NB4 (cell line): ENCODE measurements around the gene LRRFIP1.

Source experiments
- CTCF ChIP-seq: IDR thresholded peaks from one replicate; pipeline ENCODE4 v1.5.1; 2012; ENCODE audit warnings: low read depth, low read length
- MAX ChIP-seq: IDR thresholded peaks from 2 replicates; pipeline ENCODE4 v1.6.1; 2011; ENCODE audit warnings: low read depth, low read length
- MYC ChIP-seq: IDR thresholded peaks from 2 replicates; pipeline ENCODE4 v1.6.1; 2011; ENCODE audit warnings: low read depth, low read length
- POLR2A ChIP-seq: IDR thresholded peaks from 2 replicates; pipeline ENCODE4 v1.6.1; 2011; ENCODE audit warnings: mild to moderate bottlenecking; ENCODE audit not compliant: insufficient read length; ENCODE audit errors: extremely low read depth

GRCh38 chr2:237827421-237827987, 200.1 kb downstream of the LRRFIP1 start:
- TF ChIP-seq CTCF (no peak), POLR2A (no peak), MAX (no peak), MYC (no peak)
